ENCODE data around the gene DNMT1. TPM values are rescaled to one million over a fixed set of nuclear protein-coding genes. Genes with fewer than 3 reads are reported as not detected.
A peak's percentile ranks its signal among the peaks of the same experiment; 100 is the strongest.

Gene DNMT1
- total and polyA plus RNA-seq, 4 donors = 7.1 to 89.0 (median 46.2) TPM

DNA sequence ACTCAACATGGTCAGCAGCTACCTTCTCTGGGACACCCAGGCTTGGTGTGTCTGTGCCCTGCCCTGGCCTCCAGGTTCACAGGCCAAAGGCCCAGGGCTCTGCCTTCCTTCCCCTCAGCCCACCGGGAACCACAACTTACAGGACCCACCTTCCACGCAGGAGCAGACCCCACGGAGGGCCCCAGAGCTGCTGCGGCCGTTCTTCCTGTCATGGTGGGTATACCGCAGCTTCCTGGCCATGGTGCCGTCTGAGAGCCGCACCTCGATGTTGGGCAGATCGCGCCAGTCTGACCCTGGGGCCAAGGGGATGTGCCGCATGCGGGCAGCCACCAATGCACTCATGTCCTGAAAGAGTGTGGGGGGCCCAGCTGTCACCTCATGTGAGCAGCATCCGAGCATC lies 57.8 kb downstream of the DNMT1 start:
- Histone ChIP-seq H3K27me3 (ENCODE audit: control insufficient read depth in 1 of 2, insufficient read depth in 2 of 2, low read length in 1 of 2) (no peaks in the 10 kb centered on the region), H3K27ac (ENCODE audit: low read depth in 1 of 2, low read length in 2 of 2) (no peak overlapping the region), H3K4me1 (ENCODE audit: control insufficient read depth in 1 of 2, insufficient read depth in 2 of 2, low read length in 2 of 2) (no peaks in the 10 kb centered on the region), H3K9me3 (ENCODE audit: control insufficient read depth, low read length) (no peaks in the 10 kb centered on the region), H3K4me3 (ENCODE audit: low read length in 2 of 2) (no peak overlapping the region), H3K36me3 (ENCODE audit: control insufficient read depth in 1 of 2, insufficient read depth in 2 of 2, low read length in 1 of 2) (peaks cover 0 to 14% of the 10 kb centered on the region in 2 donors)
- no peak for ATAC-seq (ENCODE audit: low FRiP score)
- intact Hi-C loops (cut with DNase I) = no loop called here
- no peak for DNase-seq
- WGBS, 2 donors = 94 to 95% methylated on average over 13 to 14 of the region's 14 CpGs

DNA sequence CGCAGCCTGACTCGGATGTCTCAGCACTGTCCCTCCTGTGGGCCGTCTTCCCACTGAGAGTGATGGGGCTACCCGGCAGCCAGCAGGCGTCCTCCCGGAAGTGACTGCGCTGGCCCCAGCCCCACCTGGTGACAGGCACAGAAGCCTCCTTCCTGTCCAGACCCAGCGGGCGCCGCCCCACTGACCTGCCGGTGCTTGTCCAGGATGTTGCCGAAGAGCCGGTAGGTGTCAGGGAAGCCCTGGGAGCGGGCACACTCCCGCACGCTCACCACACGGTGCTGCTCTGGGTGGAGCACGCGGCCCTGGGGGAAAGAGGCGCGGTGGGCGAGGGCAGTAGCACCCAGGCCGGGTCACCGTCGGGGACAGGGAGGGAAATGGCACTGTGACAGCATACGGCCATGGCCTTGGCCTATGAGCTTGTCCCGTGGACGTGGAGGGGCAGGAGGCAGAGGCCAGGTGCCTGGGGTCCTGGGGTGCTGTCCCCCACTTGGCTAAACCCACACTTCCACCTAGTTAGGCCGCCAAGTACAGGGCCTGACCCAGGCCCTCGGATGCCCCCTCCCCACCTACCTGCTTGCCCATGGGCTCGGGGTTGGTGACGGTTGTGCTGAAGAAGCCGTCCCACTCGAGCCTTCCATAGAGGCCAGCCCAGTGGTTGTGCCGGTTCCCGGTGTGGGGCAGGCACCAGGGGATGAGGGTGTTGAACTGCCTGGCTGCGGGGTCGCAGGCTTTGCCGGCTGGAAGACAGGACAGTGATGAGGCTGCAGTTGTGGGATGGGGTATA lies 59.0 kb downstream of the DNMT1 start:
- Histone ChIP-seq H3K4me1 (ENCODE audit: control insufficient read depth in 1 of 2, insufficient read depth in 2 of 2, low read length in 2 of 2) (no peaks in the 10 kb centered on the region), H3K27me3 (ENCODE audit: control insufficient read depth in 1 of 2, insufficient read depth in 2 of 2, low read length in 1 of 2) (no peaks in the 10 kb centered on the region), H3K27ac (ENCODE audit: low read depth in 1 of 2, low read length in 2 of 2) (no peak overlapping the region), H3K36me3 (ENCODE audit: control insufficient read depth in 1 of 2, insufficient read depth in 2 of 2, low read length in 1 of 2) (peaks cover 0 to 14% of the 10 kb centered on the region in 2 donors), H3K4me3 (ENCODE audit: low read length in 2 of 2) (no peak overlapping the region), H3K9me3 (ENCODE audit: control insufficient read depth, low read length) (no peaks in the 10 kb centered on the region)
- ATAC-seq (ENCODE audit: low FRiP score) = peak; percentile 38
- 90 to 94% methylated on average over 39 of the region's 39 CpGs for WGBS, 2 donors
- intact Hi-C loops (cut with DNase I) = no loop called here
- peak in 1 of 2 donors; percentile 77 for DNase-seq

DNA sequence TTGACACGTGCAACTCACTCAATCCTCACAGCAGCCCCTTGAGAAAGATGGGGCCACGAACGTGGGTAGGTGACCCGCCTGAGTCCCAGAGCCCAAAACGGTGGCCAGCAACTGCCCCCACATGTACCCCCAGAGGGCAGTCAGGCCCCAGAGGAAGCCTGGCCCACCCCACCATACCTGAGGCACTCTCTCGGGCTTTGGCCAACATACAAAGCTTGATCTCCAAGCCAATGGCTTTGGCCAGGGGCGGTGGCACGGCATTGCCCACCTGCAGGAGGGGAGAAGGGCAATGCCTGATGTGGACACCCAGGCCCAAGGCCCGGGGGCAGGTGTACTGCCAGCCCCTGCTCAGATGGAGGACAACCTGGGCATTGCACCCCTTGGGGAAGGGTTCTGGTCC lies 60.7 kb downstream of the DNMT1 start:
- WGBS, 2 donors = 91 to 94% methylated on average over 9 of the region's 9 CpGs
- Histone ChIP-seq H3K4me1 (ENCODE audit: control insufficient read depth in 1 of 2, insufficient read depth in 2 of 2, low read length in 2 of 2) (no peaks in the 10 kb centered on the region), H3K4me3 (ENCODE audit: low read length in 2 of 2) (no peak overlapping the region), H3K9me3 (ENCODE audit: control insufficient read depth, low read length) (no peaks in the 10 kb centered on the region), H3K27ac (ENCODE audit: low read depth in 1 of 2, low read length in 2 of 2) (no peak overlapping the region), H3K36me3 (ENCODE audit: control insufficient read depth in 1 of 2, insufficient read depth in 2 of 2, low read length in 1 of 2) (peaks cover 0 to 5% of the 10 kb centered on the region in 2 donors), H3K27me3 (ENCODE audit: control insufficient read depth in 1 of 2, insufficient read depth in 2 of 2, low read length in 1 of 2) (no peaks in the 10 kb centered on the region)
- intact Hi-C loops (cut with DNase I) = no loop called here
- ATAC-seq (ENCODE audit: low FRiP score) = no peak
- no peak for DNase-seq

GRCh38 chr19:10133596-10133995 lies 61.2 kb downstream of the DNMT1 start:
- Histone ChIP-seq H3K9me3 (ENCODE audit: control insufficient read depth, low read length) (no peaks in the 10 kb centered on the region), H3K27ac (ENCODE audit: low read depth in 1 of 2, low read length in 2 of 2) (no peak overlapping the region), H3K4me3 (ENCODE audit: low read length in 2 of 2) (no peak overlapping the region), H3K36me3 (ENCODE audit: control insufficient read depth in 1 of 2, insufficient read depth in 2 of 2, low read length in 1 of 2) (peaks cover 0 to 5% of the 10 kb centered on the region in 2 donors), H3K4me1 (ENCODE audit: control insufficient read depth in 1 of 2, insufficient read depth in 2 of 2, low read length in 2 of 2) (no peaks in the 10 kb centered on the region), H3K27me3 (ENCODE audit: control insufficient read depth in 1 of 2, insufficient read depth in 2 of 2, low read length in 1 of 2) (no peaks in the 10 kb centered on the region)
- 86 to 89% methylated on average over 11 of the region's 11 CpGs for WGBS, 2 donors
- no peak for ATAC-seq (ENCODE audit: low FRiP score)
- no peak for DNase-seq
- intact Hi-C loops (cut with DNase I) = no loop called here

DNA sequence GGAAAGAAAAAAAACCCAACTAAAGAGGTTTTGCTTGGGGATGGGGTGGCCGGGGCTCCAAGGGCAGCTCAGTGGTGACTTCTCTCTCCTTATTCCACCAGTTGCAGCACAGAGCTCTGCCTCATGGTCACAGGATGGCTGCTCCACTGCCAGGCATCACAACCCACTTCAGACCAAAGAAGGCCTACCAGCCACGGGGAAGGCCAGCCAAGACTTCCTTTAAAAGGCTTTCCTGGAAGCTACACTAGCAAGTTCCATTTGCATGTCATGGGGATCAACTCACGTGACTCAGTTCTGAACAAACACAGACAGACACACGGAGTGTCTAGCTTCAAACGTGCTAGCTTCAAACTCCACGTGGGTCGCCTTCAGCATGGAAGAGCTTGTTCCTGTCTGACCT lies 61.8 kb downstream of the DNMT1 start:
- ATAC-seq (ENCODE audit: low FRiP score) (no peak), DNase-seq (no peak)
- Histone ChIP-seq H3K27me3 (ENCODE audit: control insufficient read depth in 1 of 2, insufficient read depth in 2 of 2, low read length in 1 of 2) (no peaks in the 10 kb centered on the region), H3K4me1 (ENCODE audit: control insufficient read depth in 1 of 2, insufficient read depth in 2 of 2, low read length in 2 of 2) (no peaks in the 10 kb centered on the region), H3K36me3 (ENCODE audit: control insufficient read depth in 1 of 2, insufficient read depth in 2 of 2, low read length in 1 of 2) (peaks cover 0 to 3% of the 10 kb centered on the region in 2 donors), H3K9me3 (ENCODE audit: control insufficient read depth, low read length) (no peaks in the 10 kb centered on the region), H3K27ac (ENCODE audit: low read depth in 1 of 2, low read length in 2 of 2) (no peak overlapping the region), H3K4me3 (ENCODE audit: low read length in 2 of 2) (no peak overlapping the region)
- intact Hi-C loops (cut with DNase I) = no loop called here
- WGBS, 2 donors = 92 to 93% methylated on average over 7 of the region's 7 CpGs

DNA sequence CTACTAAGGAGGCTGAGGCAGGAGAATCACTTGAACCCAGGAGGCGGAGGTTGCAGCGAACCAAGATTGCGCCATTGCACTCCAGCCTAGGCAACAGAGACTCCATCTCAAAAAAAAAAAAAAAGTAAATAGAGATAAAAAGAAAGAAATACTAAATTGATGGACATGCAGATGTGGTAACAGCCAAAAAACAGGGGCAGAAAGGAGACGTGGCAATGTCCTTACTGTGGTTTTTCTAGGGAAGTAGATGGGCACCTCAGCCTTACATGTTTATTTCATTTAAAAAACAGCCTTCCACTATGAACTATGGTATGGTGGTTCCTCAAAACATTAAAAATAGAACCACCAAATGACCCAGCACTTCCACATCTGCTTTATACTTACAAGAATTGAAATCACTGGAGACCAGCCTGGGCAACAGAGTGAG lies 68.5 kb downstream of the DNMT1 start:
- DNase-seq = no peak
- intact Hi-C loops (cut with DNase I) = no loop called here
- Histone ChIP-seq H3K4me3 (ENCODE audit: low read length in 2 of 2) (no peak overlapping the region), H3K4me1 (ENCODE audit: control insufficient read depth in 1 of 2, insufficient read depth in 2 of 2, low read length in 2 of 2) (no peaks in the 10 kb centered on the region), H3K36me3 (ENCODE audit: control insufficient read depth in 1 of 2, insufficient read depth in 2 of 2, low read length in 1 of 2) (no peaks in the 10 kb centered on the region), H3K27me3 (ENCODE audit: control insufficient read depth in 1 of 2, insufficient read depth in 2 of 2, low read length in 1 of 2) (no peaks in the 10 kb centered on the region), H3K9me3 (ENCODE audit: control insufficient read depth, low read length) (no peaks in the 10 kb centered on the region), H3K27ac (ENCODE audit: low read depth in 1 of 2, low read length in 2 of 2) (no peak overlapping the region)
- ATAC-seq (ENCODE audit: low FRiP score) = no peak
- 89 to 90% methylated on average over 4 of the region's 4 CpGs for WGBS, 2 donors

- H3K9me3 ChIP-seq (ENCODE audit: control insufficient read depth, low read length) = no peaks in the 10 kb centered on the region
- intact Hi-C loops (cut with DNase I) = no loop called here
- no peak for DNase-seq
- H3K4me3 ChIP-seq (ENCODE audit: low read length in 2 of 2) = no peak overlapping the region
- no peaks in the 10 kb centered on the region for H3K27me3 ChIP-seq (ENCODE audit: control insufficient read depth in 1 of 2, insufficient read depth in 2 of 2, low read length in 1 of 2)
- H3K36me3 ChIP-seq (ENCODE audit: control insufficient read depth in 1 of 2, insufficient read depth in 2 of 2, low read length in 1 of 2) = no peaks in the 10 kb centered on the region
- H3K4me1 ChIP-seq (ENCODE audit: control insufficient read depth in 1 of 2, insufficient read depth in 2 of 2, low read length in 2 of 2) = no peaks in the 10 kb centered on the region
- 97% methylated on average over 7 of the region's 7 CpGs for WGBS, 2 donors
- no peak overlapping the region for H3K27ac ChIP-seq (ENCODE audit: low read depth in 1 of 2, low read length in 2 of 2)
- no peak for ATAC-seq (ENCODE audit: low FRiP score)
Measured at GRCh38 chr19:10124429-10124828, 70.3 kb downstream of the DNMT1 start.

DNA sequence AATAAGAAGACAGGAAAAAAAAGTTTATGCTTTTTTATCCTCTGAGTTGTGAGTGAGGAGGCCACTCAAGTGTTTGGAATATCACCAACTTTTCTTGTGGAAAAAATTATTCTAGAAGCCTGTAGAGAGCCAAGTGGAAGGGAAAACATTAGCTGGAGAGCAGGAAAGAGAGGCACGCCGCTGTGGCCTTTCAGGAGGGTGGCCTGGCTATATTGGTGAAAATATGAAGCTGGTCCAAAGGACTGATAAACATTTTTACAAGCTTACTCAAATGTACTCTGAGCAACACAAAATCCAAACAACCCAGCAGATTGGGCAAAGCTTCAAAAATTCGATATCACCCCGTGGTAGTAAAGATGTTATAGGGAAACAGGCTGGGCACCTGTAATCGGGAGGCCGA lies 72.7 kb downstream of the DNMT1 start:
- no peaks in the 10 kb centered on the region for H3K4me1 ChIP-seq (ENCODE audit: control insufficient read depth in 1 of 2, insufficient read depth in 2 of 2, low read length in 2 of 2)
- H3K36me3 ChIP-seq (ENCODE audit: control insufficient read depth in 1 of 2, insufficient read depth in 2 of 2, low read length in 1 of 2) = no peaks in the 10 kb centered on the region
- intact Hi-C loops (cut with DNase I) = no loop called here
- H3K9me3 ChIP-seq (ENCODE audit: control insufficient read depth, low read length) = no peaks in the 10 kb centered on the region
- DNase-seq (peak in 1 of 2 donors; percentile 67), ATAC-seq (ENCODE audit: low FRiP score) (peak; percentile 51)
- no peak overlapping the region for H3K4me3 ChIP-seq (ENCODE audit: low read length in 2 of 2)
- peak overlapping the region; percentile 60 to 84 for H3K27ac ChIP-seq (ENCODE audit: low read depth in 1 of 2, low read length in 2 of 2)
- H3K27me3 ChIP-seq (ENCODE audit: control insufficient read depth in 1 of 2, insufficient read depth in 2 of 2, low read length in 1 of 2) = no peaks in the 10 kb centered on the region
- 5 to 6% methylated on average over 6 of the region's 6 CpGs for WGBS, 2 donors

DNA sequence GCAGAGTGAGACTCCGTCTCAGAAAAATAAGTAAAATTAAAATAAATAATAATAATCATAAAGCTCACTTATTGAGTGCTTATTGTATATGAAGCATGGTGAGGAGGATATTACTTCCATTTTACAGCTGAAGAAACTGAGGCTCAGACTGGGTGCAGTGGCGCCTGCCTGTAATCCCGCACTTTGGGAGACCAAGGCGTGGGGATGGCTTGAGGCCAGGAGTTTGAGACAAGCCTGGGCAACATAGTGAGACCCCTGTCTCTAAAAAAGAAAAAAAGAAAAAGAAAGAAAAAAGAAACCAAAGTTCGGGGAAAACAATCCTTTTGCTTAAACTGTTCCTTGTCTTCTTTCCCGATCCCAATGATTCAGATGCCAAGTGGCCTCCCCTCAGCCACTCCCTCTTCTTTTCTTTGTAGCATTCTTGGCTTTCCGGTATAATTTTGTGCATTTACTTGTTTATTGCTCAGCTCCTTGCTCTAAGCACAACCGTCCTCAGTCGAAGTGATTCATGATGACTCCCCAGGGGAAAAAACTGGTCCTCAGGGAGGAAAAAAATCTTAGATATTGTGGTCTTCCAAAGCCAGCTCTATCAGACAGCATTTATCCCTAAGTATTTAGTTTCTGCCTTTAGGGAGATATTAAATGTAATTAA lies 74.1 kb downstream of the DNMT1 start:
- intact Hi-C loops (cut with DNase I) = no loop called here
- Histone ChIP-seq H3K27me3 (ENCODE audit: control insufficient read depth in 1 of 2, insufficient read depth in 2 of 2, low read length in 1 of 2) (no peaks in the 10 kb centered on the region), H3K27ac (ENCODE audit: low read depth in 1 of 2, low read length in 2 of 2) (no peak overlapping the region), H3K4me1 (ENCODE audit: control insufficient read depth in 1 of 2, insufficient read depth in 2 of 2, low read length in 2 of 2) (no peaks in the 10 kb centered on the region), H3K36me3 (ENCODE audit: control insufficient read depth in 1 of 2, insufficient read depth in 2 of 2, low read length in 1 of 2) (peaks cover 0 to under 1% of the 10 kb centered on the region in 2 donors), H3K9me3 (ENCODE audit: control insufficient read depth, low read length) (no peaks in the 10 kb centered on the region), H3K4me3 (ENCODE audit: low read length in 2 of 2) (no peak overlapping the region)
- DNase-seq (no peak), ATAC-seq (ENCODE audit: low FRiP score) (no peak)
- 47 to 49% methylated on average over 9 of the region's 9 CpGs for WGBS, 2 donors

Measured in aorta (tissue), 5 donors.